ENCODE measurements around the gene LMF1. TPM values are rescaled to one million over a fixed set of nuclear protein-coding genes. Genes with fewer than 3 reads are reported as not detected.

The LMF1 gene
- total RNA-seq, 1 donor from 2014 or later, result 16.0 TPM

DNA sequence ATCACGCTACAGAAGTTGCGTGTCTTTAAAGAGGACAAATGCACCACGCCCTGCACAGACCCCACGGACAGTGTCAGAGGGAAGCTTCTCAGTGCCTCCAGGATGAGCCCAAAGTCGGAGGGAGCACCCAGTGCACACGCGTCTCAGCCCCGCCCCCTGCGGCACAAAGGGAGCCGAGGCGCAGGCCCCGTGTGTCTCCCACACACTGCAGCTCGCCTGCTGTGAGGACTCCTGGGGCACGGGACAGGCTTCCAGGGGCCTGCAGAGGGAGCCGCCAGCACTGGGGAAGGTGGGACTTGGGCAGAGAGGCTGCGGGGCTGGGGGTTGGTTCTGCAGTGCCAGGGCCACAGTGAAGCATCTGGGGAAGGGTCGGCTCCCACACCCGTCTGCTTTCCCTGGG is 77.4 kb downstream of the LMF1 start:
- Mint-ChIP-seq H3K4me1 (peaks cover 14% of the 10 kb centered on the region), H3K9me3 (no peaks in the 10 kb centered on the region), H3K27ac (ENCODE audit: unreplicated experiment) (no peak overlapping the region), H3K4me3 (no peak overlapping the region), H3K36me3 (ENCODE audit: low read depth) (no peaks in the 10 kb centered on the region), H3K27me3 (ENCODE audit: low read depth) (no peaks in the 10 kb centered on the region)
- no peak for DNase-seq (ENCODE audit: low read depth, low spot score)
- TF ChIP-seq, protein P1, sequence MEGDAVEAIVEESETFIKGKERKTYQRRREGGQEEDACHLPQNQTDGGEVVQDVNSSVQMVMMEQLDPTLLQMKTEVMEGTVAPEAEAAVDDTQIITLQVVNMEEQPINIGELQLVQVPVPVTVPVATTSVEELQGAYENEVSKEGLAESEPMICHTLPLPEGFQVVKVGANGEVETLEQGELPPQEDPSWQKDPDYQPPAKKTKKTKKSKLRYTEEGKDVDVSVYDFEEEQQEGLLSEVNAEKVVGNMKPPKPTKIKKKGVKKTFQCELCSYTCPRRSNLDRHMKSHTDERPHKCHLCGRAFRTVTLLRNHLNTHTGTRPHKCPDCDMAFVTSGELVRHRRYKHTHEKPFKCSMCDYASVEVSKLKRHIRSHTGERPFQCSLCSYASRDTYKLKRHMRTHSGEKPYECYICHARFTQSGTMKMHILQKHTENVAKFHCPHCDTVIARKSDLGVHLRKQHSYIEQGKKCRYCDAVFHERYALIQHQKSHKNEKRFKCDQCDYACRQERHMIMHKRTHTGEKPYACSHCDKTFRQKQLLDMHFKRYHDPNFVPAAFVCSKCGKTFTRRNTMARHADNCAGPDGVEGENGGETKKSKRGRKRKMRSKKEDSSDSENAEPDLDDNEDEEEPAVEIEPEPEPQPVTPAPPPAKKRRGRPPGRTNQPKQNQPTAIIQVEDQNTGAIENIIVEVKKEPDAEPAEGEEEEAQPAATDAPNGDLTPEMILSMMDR (conservative IDR thresholded peaks at IDR 0.05), result no peak

DNA sequence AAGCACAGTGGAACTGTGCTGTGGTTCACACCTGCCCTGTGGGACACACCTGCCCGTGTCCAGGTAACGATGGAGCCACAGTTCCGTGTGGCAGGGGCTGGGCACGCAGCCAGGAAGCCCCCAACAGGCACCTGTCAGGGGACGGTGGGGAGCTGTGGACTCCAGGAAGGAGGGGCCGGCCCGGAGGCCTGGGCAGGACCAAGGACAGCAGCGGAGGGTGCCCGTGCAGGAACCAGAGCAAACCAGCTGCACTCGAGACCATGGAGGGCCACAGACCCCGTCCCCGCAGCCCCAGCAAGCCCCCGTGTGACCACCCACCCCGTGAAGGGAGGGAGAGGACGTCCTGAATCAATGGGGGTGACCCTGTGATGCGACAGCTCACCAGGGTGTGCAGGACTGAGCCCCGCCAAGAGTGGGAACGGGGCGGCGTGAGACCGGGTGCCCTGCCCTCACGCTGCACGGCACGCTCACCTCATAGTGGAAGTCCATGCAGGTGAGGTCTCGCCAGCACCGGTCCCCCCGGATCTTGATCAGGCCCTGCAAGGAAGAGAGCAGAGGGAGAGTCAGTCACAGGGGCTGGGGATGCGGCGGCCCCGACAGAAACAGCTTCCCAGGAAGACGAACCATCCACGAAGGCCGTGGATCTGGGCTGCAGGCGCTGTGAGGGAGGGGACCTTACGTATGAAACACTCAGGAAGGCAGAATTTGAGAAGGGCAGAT is 78.1 kb downstream of the LMF1 start:
- H3K27me3 Mint-ChIP-seq (ENCODE audit: low read depth), result no peaks in the 10 kb centered on the region
- H3K36me3 Mint-ChIP-seq (ENCODE audit: low read depth), result no peaks in the 10 kb centered on the region
- H3K9me3 Mint-ChIP-seq, result no peaks in the 10 kb centered on the region
- no peak overlapping the region for H3K27ac Mint-ChIP-seq (ENCODE audit: unreplicated experiment)
- no peak for DNase-seq (ENCODE audit: low read depth, low spot score)
- peaks cover 14% of the 10 kb centered on the region for H3K4me1 Mint-ChIP-seq
- TF ChIP-seq, protein P1 (conservative IDR thresholded peaks at IDR 0.05), result no peak
- H3K4me3 Mint-ChIP-seq, result no peak overlapping the region

DNA sequence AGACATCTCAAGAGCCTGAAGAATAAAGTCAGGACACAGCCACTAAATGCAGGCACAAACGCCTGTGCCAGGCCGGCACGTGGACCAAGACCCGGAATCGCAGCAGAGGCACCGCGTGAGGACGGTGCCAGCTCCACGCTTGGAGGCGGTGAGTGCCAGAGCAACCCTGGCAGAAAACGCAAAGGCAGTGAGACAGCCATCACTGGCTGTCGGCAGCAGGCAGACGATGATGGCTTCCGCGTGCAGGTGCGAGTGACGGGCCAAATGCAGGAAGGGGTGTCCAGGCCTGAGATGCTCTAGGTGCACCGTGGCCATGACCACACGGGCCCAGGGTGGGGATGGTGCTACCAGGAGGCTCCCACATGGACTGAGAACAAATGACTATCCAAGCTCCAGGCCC is 78.8 kb downstream of the LMF1 start:
- TF ChIP-seq, protein P1 (conservative IDR thresholded peaks at IDR 0.05), result no peak
- no peaks in the 10 kb centered on the region for H3K9me3 Mint-ChIP-seq
- no peak overlapping the region for H3K4me3 Mint-ChIP-seq
- no peak for DNase-seq (ENCODE audit: low read depth, low spot score)
- H3K4me1 Mint-ChIP-seq, result peaks cover 10% of the 10 kb centered on the region
- H3K27me3 Mint-ChIP-seq (ENCODE audit: low read depth), result no peaks in the 10 kb centered on the region
- no peak overlapping the region for H3K27ac Mint-ChIP-seq (ENCODE audit: unreplicated experiment)
- no peaks in the 10 kb centered on the region for H3K36me3 Mint-ChIP-seq (ENCODE audit: low read depth)

DNA sequence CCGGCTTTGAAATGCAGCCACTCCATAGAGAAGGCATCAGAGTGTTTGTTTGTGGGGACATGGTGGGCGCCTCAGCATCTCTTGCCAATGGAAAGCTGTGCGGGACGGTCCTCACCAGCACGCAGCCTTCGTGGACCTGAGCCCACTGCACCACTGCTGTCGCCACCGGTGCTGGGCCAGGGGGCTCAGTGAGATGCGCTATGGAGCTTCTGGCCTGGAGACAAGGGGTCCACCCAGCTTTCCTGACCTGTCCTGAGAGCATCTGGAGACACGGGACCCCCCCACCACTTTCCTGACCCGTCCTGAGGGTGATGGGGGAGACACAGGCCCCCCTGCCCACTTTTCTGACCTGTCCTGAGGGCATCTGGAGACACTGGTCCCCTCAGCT is 79.4 kb downstream of the LMF1 start:
- no peak for DNase-seq (ENCODE audit: low read depth, low spot score)
- H3K36me3 Mint-ChIP-seq (ENCODE audit: low read depth), result no peaks in the 10 kb centered on the region
- no peak overlapping the region for H3K27ac Mint-ChIP-seq (ENCODE audit: unreplicated experiment)
- TF ChIP-seq, protein P1 (conservative IDR thresholded peaks at IDR 0.05), result no peak
- no peaks in the 10 kb centered on the region for H3K27me3 Mint-ChIP-seq (ENCODE audit: low read depth)
- no peaks in the 10 kb centered on the region for H3K9me3 Mint-ChIP-seq
- no peak overlapping the region for H3K4me3 Mint-ChIP-seq
- peaks cover 7% of the 10 kb centered on the region for H3K4me1 Mint-ChIP-seq

DNA sequence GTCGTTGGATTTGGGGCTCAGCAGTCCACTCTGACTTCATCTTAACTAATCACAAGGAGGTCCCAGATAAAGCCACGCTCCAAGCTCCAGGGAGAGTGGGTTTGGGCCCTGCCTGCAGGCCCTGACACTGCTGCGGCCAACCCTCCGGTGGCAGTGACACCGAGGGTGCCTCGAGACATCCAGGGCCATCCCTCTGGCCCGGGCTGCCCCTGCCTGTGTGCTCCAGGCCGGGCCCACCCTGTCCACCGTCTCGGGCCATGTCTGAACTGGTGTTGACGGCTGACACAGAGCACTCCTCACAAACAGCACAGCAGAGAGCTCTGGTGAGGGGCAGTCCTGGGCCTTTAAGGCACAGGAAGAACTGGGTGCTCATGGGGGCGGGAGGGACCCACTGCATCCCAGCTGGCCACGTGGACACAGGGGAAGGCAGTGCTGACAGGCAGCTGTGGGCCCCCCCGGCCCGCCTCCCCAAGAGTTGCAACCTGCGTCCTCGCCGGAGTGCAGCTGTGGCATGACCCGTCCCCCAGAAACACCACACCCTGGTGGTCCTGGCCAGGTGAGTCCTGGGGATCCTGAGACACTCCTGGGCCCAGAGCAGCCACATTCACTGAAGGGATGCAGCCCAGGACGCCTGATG is 80.0 kb downstream of the LMF1 start:
- Mint-ChIP-seq H3K9me3 (no peaks in the 10 kb centered on the region), H3K27me3 (ENCODE audit: low read depth) (no peaks in the 10 kb centered on the region), H3K36me3 (ENCODE audit: low read depth) (no peaks in the 10 kb centered on the region), H3K4me1 (peaks cover 5% of the 10 kb centered on the region), H3K27ac (ENCODE audit: unreplicated experiment) (no peak overlapping the region), H3K4me3 (no peak overlapping the region)
- no peak for DNase-seq (ENCODE audit: low read depth, low spot score)
- TF ChIP-seq, protein P1 (conservative IDR thresholded peaks at IDR 0.05), result no peak
